Activated gamma-delta T cell treated with anti-CD3 and anti-CD28 coated beads, Interleukin-2, amount 50 U/mL, for 16 hours (primary cell): ENCODE data around the gene AFDN.
"Not testable (repeated sequence)": the region's sequence is repeated elsewhere in the genome, so short reads cannot be mapped to it uniquely, and the experiment has no call there.

Experiments
- DNase-seq: peaks from one replicate; pipeline ENCODE4 v3.0.0-alpha.2; 2020; ENCODE audit warnings: low read depth

Gene AFDN

GRCh38 chr6:167956983-167957492 is 130.3 kb downstream of the AFDN start:
- DNase-seq = no peak

DNA sequence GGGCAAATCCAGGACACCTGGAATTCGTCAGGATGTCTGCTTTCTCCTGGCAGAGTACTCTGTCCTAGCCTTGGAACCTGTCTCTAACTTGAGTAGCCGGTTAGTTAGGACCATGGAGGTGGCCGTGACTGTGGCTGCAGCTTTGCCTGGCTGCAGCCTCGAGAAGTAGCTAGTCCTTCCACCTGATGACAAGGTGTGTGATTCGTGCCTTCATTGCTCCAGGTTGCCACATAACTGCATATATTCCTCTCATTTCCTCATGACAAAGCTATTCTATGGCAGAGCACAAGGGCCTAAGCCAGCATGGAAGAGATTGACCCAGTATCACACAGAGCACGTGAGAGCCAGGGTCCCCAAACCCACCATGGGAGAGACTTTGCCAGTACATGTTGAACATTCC is 130.9 kb downstream of the AFDN start:
- DNase-seq = no peak

- DNase-seq = no peak
Observed at GRCh38 chr6:167960579-167960978, 133.9 kb downstream of the AFDN start.

- DNase-seq = no peak
Observed at GRCh38 chr6:167962711-167963110, 136.0 kb downstream of the AFDN start.

DNA sequence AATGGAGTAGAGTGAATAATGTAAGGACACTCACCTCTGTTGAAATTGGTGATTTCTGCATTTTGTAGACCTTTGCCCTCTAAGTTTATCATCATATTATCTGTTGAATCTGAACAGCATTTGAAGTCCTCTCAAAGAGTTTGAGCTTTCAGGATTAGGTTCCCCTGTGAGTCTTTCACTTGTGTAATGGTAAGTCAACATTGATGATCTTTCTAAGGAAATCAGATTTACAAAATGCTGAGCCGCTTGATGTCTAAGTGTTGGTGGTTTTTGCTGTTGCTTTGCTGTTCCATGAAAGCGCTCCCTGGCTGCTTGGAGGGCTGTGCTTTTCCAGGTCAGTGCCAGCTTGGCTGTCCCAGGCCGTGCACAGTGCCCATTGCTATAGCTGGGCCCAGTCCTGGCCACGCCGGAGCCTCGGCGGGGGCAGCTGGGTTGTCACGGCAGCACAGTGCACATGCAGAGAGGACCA is 136.9 kb downstream of the AFDN start:
- no peak for DNase-seq

DNA sequence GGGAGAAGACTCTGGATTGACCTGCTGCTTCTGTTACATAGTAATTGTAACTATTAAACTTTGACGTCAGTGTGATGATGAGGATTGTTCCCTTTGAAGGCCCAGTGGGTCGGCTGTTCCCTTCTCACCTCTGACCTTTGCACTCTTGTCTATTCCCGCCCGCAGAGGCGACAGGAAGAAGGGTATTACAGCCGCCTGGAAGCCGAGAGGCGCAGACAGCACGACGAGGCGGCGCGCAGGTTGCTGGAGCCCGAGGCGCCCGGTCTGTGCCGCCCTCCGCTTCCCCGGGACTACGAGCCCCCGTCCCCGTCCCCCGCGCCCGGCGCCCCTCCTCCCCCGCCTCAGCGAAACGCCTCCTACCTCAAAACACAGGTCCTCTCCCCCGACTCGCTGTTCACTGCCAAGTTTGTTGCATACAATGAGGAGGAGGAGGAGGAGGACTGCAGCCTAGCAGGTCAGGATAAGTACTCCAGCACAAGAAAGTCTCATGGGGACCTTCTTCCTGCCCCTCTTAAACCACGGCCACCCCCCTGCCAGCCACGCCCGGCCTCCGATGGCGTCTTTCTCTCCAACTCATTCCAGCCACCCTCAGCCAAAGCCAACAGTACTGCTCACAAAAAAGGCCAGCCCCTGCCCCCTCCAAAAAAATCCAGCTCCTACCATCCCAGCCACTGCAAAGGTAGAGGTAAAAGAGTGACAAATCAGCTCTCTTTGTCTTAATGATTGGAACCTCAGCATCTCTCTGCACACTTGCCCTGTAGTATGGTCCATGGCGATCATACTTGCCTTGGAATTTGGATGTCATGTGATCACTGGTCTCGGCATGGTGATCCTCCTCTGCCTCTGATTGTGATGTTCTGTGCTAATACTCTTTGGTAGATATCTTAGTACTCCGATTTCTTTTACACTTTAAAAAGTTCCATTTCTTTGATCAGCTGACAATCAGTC is 139.2 kb downstream of the AFDN start:
- no peak for DNase-seq

DNA sequence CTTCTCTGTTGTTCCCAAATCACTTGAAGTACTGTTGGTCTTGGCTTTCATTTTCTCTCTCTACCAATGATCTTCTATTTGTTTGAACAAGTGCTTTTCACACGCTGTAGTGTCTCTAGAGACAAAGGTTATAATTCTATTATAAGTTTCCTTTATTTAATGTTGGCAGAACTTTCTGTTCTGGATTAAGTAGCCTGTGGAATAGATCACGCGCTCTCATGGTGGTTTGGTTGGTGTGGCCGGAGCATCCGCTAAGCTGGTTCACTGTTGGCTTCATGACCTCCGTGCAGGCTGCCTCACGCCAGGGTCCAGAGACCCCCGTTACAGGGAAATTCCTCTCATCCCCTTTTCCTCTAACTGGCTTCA is 139.8 kb downstream of the AFDN start:
- no peak for DNase-seq

- no peak for DNase-seq
Observed at GRCh38 chr6:167968091-167968490, 141.4 kb downstream of the AFDN start.

DNA sequence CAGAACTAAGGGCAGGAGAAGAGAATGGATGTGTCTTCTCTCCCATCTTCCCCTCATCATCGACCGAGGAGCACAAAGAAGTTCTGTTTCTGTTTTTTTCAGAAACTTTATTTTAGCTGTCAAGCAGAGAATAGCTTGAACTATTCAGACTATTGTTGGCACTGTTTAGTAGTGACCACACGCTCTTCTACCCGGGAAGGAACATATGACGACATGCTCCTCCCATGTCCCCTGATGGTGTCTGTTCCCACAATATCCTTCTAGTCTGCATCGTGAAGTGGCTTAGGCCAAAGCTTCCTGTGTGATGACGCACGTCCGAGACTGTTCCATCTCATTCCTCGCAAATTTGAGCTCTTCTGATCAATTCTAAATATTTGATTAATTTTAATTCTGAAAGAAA is 143.5 kb downstream of the AFDN start:
- no peak for DNase-seq

GRCh38 chr6:167972193-167972592 is 145.5 kb downstream of the AFDN start:
- DNase-seq = no peak

- no peak for DNase-seq
Observed at GRCh38 chr6:167973148-167973885, 146.6 kb downstream of the AFDN start.

GRCh38 chr6:167974640-167975344 is 148.1 kb downstream of the AFDN start:
- no peak for DNase-seq

GRCh38 chr6:167975458-167975857 is 148.7 kb downstream of the AFDN start:
- DNase-seq = no peak

DNA sequence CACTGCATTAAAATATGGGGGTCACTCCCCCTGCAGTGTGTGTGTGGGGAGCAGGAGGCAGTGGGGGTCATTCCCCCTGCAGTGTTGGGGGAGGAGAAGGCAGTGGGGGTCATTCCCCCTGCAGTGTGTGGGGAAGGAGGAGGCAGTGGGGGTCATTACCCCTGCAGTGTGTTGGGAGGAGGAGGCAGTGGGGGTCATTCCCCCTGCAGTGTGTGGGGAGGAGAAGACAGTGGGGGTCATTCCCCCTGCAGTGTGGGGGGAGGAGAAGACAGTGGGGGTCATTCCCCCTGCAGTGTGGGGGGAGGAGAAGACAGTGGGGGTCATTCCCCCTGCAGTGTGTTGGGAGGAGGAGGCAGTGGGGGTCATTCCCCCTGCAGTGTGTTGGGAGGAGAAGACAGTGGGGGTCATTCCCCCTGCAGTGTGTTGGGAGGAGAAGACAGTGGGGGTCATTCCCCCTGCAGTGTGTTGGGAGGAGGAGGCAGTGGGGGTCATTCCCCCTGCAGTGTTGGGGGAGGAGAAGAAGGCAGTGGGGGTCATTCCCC is 149.5 kb downstream of the AFDN start:
- DNase-seq = not testable (repeated sequence)

DNA sequence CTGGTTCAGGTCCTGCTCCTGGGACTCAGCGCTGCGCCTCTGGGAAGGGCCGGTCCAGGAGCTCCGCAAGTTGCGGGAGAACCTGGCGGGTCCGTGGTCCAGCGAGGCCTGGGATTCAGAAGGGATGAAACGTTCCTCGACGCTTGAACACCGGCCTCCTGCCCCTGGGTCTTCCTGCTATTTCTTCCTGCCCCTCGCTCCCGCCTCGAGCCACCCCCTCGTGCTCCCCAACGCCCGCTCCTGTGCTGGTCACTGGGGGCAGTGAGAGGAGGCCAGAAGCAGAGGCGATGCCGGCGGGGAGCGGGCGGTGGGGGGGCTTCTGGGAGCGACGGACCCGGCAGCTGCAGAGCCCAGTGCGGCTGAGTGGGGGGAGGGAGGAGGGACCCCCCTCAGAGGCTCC is 150.0 kb downstream of the AFDN start:
- no peak for DNase-seq

DNA sequence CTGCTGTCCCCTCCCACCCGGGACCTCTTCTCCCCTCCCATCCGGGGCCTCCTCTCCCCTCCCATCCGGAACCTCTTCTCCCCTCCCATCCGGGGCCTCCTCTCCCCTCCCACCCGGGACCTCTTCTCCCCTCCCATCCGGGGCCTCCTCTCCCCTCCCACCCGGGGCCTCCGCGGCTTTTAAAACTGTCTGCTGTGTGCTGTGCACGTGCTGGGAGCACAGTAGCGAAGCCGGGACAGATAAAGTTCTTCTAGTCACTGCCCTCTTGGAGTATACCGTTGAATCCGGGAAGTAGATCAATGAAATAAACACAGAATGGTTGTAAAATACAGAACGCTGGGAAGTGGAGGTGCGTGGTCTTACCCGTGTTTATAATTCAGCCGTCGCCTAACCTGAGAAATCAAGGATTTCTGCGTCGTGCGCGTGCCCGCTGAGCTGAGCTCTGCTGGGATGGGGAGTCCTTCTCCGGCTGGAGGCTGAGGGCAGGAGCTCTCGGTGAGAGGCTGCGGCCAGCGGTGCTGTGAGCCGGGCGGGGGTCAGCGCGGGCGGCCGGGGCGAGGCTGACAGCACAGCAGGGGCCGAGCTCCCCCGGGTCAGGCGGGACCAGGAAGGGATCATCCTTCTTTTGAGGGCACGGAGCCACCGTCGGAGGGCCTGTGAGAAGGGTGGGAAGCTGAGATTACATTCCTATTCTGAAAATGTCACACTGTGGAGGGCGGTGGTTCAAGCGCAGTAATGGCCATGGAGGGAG is 151.2 kb downstream of the AFDN start:
- DNase-seq = no peak

DNA sequence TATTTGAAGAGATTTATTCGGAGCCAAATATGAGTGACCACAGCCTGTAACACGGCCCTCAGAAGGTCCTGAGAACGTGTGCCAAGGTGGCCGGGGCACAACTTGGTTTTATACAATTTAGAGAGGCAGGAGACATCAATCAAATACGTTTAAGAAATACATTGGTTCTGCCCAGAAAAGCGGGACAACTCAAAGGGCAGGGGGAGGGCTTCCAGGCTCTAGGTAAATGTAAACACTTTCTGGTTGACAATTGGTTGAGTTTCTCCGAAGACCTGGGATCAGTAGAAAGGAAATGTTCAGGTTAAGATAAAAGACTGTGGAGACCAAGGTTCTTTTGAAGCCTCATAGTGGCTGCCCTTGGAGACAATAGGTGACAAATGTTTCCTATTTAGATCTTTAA is 151.9 kb downstream of the AFDN start:
- DNase-seq = no peak

DNA sequence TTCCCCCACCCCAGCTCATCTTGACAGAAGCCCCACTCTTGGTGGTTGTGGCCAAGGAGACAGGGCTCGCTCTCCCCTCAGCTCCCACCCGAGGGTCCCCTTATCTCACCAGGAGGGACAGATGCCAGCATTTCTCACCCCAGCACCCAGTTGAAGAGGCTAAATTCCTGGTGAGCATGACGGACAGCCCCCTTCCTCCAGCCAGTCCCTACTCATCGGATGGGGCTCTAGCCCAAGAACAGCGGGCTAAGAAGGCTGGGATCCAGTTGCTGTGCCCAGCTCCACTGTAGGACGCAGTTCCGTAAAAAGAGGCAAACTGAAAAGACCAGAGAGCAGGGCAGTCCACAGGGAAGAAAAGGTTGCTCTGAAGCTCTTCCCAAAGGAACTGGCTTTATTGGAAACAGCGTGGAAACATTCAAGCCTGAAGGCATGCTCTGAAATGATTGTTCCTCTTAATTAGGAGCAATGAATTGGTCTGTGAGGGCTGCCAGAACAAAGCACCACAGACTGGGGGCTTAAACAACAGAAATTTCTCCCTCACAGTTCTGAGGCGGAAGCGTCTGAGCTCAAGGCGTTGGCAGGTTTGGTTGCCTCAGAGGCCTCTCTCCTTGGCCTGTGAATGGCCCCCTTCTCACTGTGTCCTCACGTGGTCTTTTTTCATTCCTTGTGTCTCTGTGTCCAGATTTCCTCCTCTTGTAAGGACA is 152.9 kb downstream of the AFDN start:
- no peak for DNase-seq

DNA sequence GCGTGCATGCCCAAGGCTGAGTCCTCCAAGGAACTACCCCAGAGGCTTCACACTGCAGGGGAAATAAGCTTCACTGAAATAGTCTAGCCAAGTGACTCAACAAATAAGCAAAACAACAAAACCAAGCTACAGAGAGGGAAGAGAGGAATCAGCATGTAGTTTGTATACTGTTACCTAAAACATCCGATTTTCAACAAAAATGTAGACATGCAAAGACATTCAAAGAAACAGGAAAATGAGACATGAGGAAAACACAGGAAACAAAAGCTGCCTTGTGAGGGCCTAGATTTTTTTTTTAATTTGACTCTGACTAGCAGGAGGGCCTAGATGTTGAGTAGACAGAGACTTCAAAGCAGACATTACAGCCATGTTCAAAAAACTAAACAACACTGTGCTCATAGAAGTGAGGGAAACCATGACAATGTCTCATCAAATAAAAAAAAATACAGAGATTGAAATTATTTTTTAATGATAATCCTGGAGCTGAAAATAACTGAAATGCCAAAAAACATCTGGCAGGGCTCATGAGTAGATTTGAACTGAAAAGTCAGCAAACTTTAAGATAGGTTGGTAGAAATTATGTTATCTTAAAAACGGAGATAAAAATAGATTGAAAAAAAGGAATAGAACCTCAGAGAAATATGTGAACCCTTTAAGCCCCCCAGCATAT is 154.3 kb downstream of the AFDN start:
- DNase-seq = no peak

DNA sequence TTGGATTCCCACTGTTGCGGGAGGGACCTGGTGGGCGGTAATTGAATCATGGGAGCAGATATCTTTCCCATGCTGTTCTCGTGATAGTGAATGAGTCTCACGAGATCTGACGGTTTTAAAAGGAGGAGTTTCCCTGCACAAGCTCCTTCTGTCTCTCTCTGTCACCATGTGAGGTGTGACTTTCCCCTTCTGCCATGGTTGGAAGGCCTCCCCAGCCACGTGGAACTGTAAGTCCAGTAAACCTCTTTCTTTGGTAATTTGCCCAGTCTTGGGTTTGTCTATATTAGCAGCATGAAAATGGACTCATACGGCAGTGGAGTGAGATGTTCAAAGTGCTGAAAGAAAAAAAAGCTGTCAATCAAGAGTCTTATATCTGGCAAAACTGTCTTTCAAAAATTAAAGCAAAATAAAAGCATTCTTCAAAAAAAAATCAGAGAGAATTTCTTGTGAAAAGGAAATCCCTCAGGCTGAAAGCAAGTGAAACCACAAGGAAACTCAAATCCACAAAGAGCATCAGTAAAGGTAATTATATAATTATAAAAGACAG is 155.3 kb downstream of the AFDN start:
- no peak for DNase-seq
